ENCODE measurements around the gene TSHZ1. TPM values are rescaled to one million over a fixed set of nuclear protein-coding genes. Genes with fewer than 3 reads are reported as not detected.

TSHZ1 gene
- total and polyA plus RNA-seq, 2 experiments from 2014 or later, result 0.23 to 0.38 TPM

DNA sequence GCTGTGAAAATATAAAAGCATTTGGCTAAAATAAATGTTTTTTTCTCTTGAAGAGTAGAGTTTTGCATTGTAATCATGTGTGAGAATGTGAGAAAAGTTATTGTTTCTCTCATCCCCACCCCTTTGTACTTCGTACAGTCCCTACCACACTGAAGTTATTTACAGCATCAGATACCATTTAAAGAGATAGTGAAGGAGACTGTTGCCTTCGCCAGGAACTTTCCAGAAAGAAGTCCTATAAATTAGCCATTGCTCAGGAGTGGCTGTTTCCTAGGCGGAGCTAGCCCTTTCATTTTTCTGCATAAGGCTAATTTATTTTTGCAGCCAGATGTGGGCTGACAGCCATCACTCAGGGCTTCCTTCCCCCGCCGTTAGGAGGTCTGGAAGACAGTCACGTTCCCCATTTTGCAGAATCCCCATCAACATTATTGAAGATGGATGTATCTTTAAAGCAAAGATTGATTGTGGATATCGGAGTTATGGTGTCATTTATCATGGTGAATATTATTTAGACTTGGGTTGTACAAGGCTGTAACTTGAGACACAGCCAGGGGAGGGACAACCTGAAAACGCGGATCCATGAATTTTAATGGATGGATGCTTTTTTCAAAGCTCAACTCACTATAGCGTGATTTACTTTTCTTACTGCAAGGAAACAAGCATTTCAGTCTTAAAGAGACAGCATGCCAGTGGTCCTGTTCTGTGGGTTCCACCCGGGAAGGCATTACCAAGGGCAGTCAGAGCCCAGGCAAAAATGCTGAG is 17.1 kb downstream of the TSHZ1 start:
- Histone ChIP-seq H3K79me2 (replicated peaks; ENCODE audit: insufficient read depth) (no peaks in the 10 kb centered on the region), H2AFZ (no peak overlapping the region), H3K4me3 (no peak overlapping the region), H3K4me1 (ENCODE audit: insufficient read depth) (no peaks in the 10 kb centered on the region), H3K9me2 (ENCODE audit: insufficient read depth) (no peaks in the 10 kb centered on the region), H3K27me3 (ENCODE audit: insufficient read depth) (no peaks in the 10 kb centered on the region), H3K27ac (ENCODE audit: low read depth) (no peak overlapping the region), H3K4me2 (no peak overlapping the region), H3F3A (replicated peaks; ENCODE audit: low read depth) (no peaks in the 10 kb centered on the region), H3K36me3 (ENCODE audit: insufficient read depth) (no peaks in the 10 kb centered on the region), H4K20me1 (replicated peaks; ENCODE audit: insufficient read depth) (no peaks in the 10 kb centered on the region)
- Mint-ChIP-seq H3K27me3 (ENCODE audit: insufficient read depth, low read depth, poor library complexity) (peaks cover 2% of the 10 kb centered on the region), H3K9me3 (no peaks in the 10 kb centered on the region), H3K4me3 (no peak overlapping the region), H3K36me3 (ENCODE audit: low read depth) (no peaks in the 10 kb centered on the region), H3K4me1 (0 out of 3 replicates have a peak, but pooled peaks cover 3% of the 10 kb centered on the region), H3K27ac (no peak overlapping the region)
- ATAC-seq, result no peak
- TF ChIP-seq POLR2AphosphoS5 (IDR thresholded peaks at IDR 0.05; ENCODE audit: low read depth) (no peak), NANOG (IDR thresholded peaks at IDR 0.05; ENCODE audit: borderline replicate concordance) (no peak), ZNF331 (CRISPR knock-in tag; IDR thresholded peaks at IDR 0.05; ENCODE audit: low read depth) (no peak), STAT1 (IDR thresholded peaks at IDR 0.05; ENCODE audit: unreplicated experiment) (no peak), EZH2phosphoT487 (IDR thresholded peaks at IDR 0.05; ENCODE audit: unreplicated experiment) (no peak)
- TF ChIP-seq, protein P1, sequence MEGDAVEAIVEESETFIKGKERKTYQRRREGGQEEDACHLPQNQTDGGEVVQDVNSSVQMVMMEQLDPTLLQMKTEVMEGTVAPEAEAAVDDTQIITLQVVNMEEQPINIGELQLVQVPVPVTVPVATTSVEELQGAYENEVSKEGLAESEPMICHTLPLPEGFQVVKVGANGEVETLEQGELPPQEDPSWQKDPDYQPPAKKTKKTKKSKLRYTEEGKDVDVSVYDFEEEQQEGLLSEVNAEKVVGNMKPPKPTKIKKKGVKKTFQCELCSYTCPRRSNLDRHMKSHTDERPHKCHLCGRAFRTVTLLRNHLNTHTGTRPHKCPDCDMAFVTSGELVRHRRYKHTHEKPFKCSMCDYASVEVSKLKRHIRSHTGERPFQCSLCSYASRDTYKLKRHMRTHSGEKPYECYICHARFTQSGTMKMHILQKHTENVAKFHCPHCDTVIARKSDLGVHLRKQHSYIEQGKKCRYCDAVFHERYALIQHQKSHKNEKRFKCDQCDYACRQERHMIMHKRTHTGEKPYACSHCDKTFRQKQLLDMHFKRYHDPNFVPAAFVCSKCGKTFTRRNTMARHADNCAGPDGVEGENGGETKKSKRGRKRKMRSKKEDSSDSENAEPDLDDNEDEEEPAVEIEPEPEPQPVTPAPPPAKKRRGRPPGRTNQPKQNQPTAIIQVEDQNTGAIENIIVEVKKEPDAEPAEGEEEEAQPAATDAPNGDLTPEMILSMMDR (conservative IDR thresholded peaks at IDR 0.05; ENCODE audit: low read depth in 2 of 2), result no peak
- DNase-seq (ENCODE audit: low spot score), result no peak

DNA sequence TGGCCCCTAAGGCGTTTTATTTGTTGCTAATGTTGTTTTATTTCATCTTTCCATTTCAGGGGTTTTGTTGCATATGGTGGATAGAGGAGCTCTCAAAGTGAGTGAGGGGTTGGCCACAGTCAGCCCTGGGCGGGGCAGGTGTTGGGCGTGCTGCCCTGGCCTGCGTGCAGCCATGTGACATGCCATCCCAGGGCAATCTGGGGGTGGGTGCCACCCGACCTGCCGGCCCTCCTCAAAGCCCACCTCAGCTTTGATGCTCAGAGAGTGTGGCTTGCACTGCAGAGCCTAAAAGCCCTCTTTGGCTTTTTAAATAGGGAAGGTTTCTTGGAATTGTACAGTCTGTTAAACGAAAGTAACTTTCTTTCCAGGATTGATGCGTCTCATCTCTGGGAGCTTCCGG is 18.4 kb downstream of the TSHZ1 start:
- Histone ChIP-seq H3K4me3 (no peak overlapping the region), H4K20me1 (replicated peaks; ENCODE audit: insufficient read depth) (no peaks in the 10 kb centered on the region), H2AFZ (no peak overlapping the region), H3K79me2 (replicated peaks; ENCODE audit: insufficient read depth) (no peaks in the 10 kb centered on the region), H3K4me2 (no peak overlapping the region), H3K27me3 (ENCODE audit: insufficient read depth) (no peaks in the 10 kb centered on the region), H3F3A (replicated peaks; ENCODE audit: low read depth) (no peaks in the 10 kb centered on the region), H3K27ac (ENCODE audit: low read depth) (no peak overlapping the region), H3K4me1 (ENCODE audit: insufficient read depth) (no peaks in the 10 kb centered on the region), H3K9me2 (ENCODE audit: insufficient read depth) (no peaks in the 10 kb centered on the region), H3K36me3 (ENCODE audit: insufficient read depth) (no peaks in the 10 kb centered on the region)
- Mint-ChIP-seq H3K4me3 (no peak overlapping the region), H3K4me1 (0 out of 3 replicates have a peak, but pooled peaks cover 3% of the 10 kb centered on the region), H3K9me3 (no peaks in the 10 kb centered on the region), H3K27me3 (ENCODE audit: insufficient read depth, low read depth, poor library complexity) (peaks cover 2% of the 10 kb centered on the region), H3K36me3 (ENCODE audit: low read depth) (no peaks in the 10 kb centered on the region), H3K27ac (no peak overlapping the region)
- ATAC-seq (no peak), DNase-seq (ENCODE audit: low spot score) (no peak)
- no peak for TF ChIP-seq NANOG (IDR thresholded peaks at IDR 0.05; ENCODE audit: borderline replicate concordance)
- no peak for TF ChIP-seq ZNF114 (CRISPR knock-in tag; IDR thresholded peaks at IDR 0.05)
- no peak for TF ChIP-seq ZNF331 (CRISPR knock-in tag; IDR thresholded peaks at IDR 0.05; ENCODE audit: low read depth)
- TF ChIP-seq ZNF462 (CRISPR knock-in tag; IDR thresholded peaks at IDR 0.05), result no peak
- TF ChIP-seq POLR2AphosphoS5 (IDR thresholded peaks at IDR 0.05; ENCODE audit: low read depth), result no peak
- no peak for TF ChIP-seq EZH2 (IDR thresholded peaks at IDR 0.05; ENCODE audit: low read depth, unreplicated experiment)
- no peak for TF ChIP-seq CREB1 (CRISPR knock-in tag; IDR thresholded peaks at IDR 0.05; ENCODE audit: low read depth)

All from GM23338 (cell line).